ENCODE measurements around the gene CDH23.

- no peak for TF ChIP-seq CTCF (IDR thresholded peaks at IDR 0.05)
- TF ChIP-seq POLR2AphosphoS5 (IDR thresholded peaks at IDR 0.05): no peak
- TF ChIP-seq EP300 (IDR thresholded peaks at IDR 0.05; ENCODE audit: low read depth): no peak
- TF ChIP-seq POLR2A (IDR thresholded peaks at IDR 0.05): no peak
These were observed 117.2 kb downstream of the CDH23 start for GRCh38 chr10:71513936-71514335.

Data from transverse colon (tissue), 4 donors.